ENCODE results near the gene PA2G4.

- TF ChIP-seq CTCF (conservative IDR thresholded peaks at IDR 0.05; ENCODE audit: low read depth, low read length), result no peak
- no peak for TF ChIP-seq EZH2phosphoT487 (IDR thresholded peaks at IDR 0.05; ENCODE audit: borderline replicate concordance, low read length)
- no peak for TF ChIP-seq EZH2 (IDR thresholded peaks at IDR 0.05; ENCODE audit: low read length, unreplicated experiment)
These were observed 18.3 kb downstream of the PA2G4 start for GRCh38 chr12:56122637-56123036.

Data from PC-3 (cell line).